Neural cell (in vitro differentiated cells): ENCODE measurements around the gene COA4.

Experiments used
- CTCF ChIP-seq: fragments of 450-650 bp; IDR thresholded peaks from 2 replicates; pipeline ENCODE4 v1.5.1; 2014; ENCODE audit warnings: antibody characterized with exemption, mild to moderate bottlenecking, moderate library complexity; ENCODE audit not compliant: poor library complexity, severe bottlenecking
- POLR2AphosphoS5 ChIP-seq: IDR thresholded peaks from 2 replicates; pipeline ENCODE4 v1.6.1; 2012
- REST ChIP-seq: IDR thresholded peaks from 2 replicates; pipeline ENCODE4 v1.6.1; 2012; ENCODE audit warnings: borderline replicate concordance

GRCh38 chr11:73913472-73913871, 36.8 kb upstream of the COA4 start:
- TF ChIP-seq CTCF: no peak
- no peak for TF ChIP-seq REST
- TF ChIP-seq POLR2AphosphoS5: no peak
